MM.1S (cell line): ENCODE results near the gene NMRAL1.

ENCODE experiments used
- EZH2 ChIP-seq: fragments of 300-600 bp; sonication (generic); optimal IDR thresholded peaks from 2 replicates; pipeline ENCODE3; 2017; ENCODE audit warnings: low read depth, mild to moderate bottlenecking, antibody characterized with exemption, low read length, mixed read lengths
- TF ChIP-seq, protein P1 (sequence below): fragments of 300-600 bp; sonication (generic); IDR thresholded peaks from 2 replicates; pipeline ENCODE4 v1.5.1; 2016; ENCODE audit warnings: antibody characterized with exemption, low read length, mixed read lengths

DNA sequence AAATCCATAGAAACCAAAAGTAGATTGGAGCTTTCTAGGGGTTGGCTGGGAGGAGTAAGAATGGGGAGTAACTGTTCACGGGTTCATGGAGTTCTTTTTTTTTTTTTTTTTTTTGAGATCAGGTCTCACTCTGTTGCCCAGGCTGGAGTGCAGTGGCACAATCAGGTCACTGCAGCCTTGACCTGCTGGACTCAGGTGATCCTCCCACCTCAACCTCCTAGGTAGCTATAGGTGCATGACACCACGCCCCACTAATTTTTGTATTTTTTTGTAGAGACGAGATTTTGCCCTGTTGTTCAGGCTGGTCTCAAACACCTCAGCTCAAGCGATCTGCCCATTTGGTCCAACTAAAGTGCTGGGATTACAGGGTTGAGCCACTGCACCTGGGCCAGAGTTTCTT is 1.5 kb downstream of the NMRAL1 start:
- TF ChIP-seq, protein P1, sequence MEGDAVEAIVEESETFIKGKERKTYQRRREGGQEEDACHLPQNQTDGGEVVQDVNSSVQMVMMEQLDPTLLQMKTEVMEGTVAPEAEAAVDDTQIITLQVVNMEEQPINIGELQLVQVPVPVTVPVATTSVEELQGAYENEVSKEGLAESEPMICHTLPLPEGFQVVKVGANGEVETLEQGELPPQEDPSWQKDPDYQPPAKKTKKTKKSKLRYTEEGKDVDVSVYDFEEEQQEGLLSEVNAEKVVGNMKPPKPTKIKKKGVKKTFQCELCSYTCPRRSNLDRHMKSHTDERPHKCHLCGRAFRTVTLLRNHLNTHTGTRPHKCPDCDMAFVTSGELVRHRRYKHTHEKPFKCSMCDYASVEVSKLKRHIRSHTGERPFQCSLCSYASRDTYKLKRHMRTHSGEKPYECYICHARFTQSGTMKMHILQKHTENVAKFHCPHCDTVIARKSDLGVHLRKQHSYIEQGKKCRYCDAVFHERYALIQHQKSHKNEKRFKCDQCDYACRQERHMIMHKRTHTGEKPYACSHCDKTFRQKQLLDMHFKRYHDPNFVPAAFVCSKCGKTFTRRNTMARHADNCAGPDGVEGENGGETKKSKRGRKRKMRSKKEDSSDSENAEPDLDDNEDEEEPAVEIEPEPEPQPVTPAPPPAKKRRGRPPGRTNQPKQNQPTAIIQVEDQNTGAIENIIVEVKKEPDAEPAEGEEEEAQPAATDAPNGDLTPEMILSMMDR, result no peak
- no peak for TF ChIP-seq EZH2
